ENCODE results near the gene PRUNE1. TPM values are rescaled to one million over a fixed set of nuclear protein-coding genes. Genes with fewer than 3 reads are reported as not detected.
A peak's percentile ranks its signal among the peaks of the same experiment; 100 is the strongest.

PRUNE1 gene
- total RNA-seq, 1 experiment from 2014 or later, result 30.7 TPM

DNA sequence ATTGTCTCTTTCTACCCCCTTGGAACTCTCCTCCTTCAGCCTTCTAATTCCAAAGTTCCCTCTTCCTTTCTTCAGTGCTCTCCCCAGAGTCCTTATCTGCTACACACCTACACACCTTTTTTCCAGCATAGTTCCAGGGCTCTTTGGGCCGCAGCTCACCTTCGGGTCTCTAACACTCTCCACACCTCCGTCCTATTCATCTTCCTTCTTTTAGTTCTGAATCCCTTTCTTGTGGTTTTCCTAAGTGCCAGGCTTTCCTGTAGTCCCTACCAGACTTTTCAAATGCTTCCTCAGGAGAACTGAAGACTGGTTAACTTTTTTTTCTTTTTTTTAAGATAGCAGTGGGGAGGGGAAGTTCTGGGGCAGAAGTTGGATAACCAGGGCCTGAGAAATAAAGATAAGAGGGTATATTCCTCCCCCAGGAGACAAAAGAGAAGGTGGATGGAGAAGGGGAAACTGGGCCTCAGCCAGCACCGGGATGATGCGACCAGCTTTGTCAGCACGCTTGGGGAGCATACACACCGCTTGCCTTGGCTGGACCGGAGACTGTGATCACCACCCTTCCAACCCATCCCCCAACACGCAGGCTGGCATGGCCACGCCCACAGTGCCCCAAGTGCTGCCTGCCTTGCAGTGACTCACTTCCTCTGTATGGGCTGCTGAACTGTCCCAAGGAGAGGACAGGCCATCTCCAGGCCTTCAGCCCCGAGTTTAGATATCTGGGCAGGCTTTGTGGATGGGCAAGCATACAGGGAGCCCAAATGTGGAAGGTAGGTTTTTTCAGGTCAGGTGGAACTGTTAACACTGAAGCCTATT lies 31.2 kb upstream of the PRUNE1 start:
- DNase-seq, result peak; percentile 86 to 93
- no peaks in the 10 kb centered on the region for H3K27me3 ChIP-seq (ENCODE audit: insufficient read depth, low read depth)
- peak overlapping the region; percentile 73 for H3K4me2 ChIP-seq
- TF ChIP-seq EZH2 (IDR thresholded peaks at IDR 0.05; ENCODE audit: low read depth), result no peak
- TF ChIP-seq, protein P1, sequence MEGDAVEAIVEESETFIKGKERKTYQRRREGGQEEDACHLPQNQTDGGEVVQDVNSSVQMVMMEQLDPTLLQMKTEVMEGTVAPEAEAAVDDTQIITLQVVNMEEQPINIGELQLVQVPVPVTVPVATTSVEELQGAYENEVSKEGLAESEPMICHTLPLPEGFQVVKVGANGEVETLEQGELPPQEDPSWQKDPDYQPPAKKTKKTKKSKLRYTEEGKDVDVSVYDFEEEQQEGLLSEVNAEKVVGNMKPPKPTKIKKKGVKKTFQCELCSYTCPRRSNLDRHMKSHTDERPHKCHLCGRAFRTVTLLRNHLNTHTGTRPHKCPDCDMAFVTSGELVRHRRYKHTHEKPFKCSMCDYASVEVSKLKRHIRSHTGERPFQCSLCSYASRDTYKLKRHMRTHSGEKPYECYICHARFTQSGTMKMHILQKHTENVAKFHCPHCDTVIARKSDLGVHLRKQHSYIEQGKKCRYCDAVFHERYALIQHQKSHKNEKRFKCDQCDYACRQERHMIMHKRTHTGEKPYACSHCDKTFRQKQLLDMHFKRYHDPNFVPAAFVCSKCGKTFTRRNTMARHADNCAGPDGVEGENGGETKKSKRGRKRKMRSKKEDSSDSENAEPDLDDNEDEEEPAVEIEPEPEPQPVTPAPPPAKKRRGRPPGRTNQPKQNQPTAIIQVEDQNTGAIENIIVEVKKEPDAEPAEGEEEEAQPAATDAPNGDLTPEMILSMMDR (conservative IDR thresholded peaks at IDR 0.05), result no peak
- CTCF ChIA-PET, result interaction anchor here (0.6 to 0.9 kb wide), 3 partner anchors 19 to 51 kb away, joined by 3 to 9 read pairs (median 5); partner anchors contain the start of gene SETDB1
- peaks cover 20% of the 10 kb centered on the region for H3K79me2 ChIP-seq (ENCODE audit: low read depth)
- POLR2A ChIA-PET (ENCODE audit: unreplicated experiment), result interaction anchor here (0.6 to 0.7 kb wide), 3 partner anchors 17 to 409 kb away, joined by 3 to 11 read pairs (median 6); no protein-coding TSS in a partner anchor
- peaks cover 82% of the 10 kb centered on the region for H3K4me1 ChIP-seq (replicated peaks; ENCODE audit: insufficient read depth)
- TSS peak; percentile 23 for BruUV-seq (replicated peaks)
- peak overlapping the region; percentile 35; the same call in 1 of the 2 replicates for H3K4me3 ChIP-seq
- no peaks in the 10 kb centered on the region for H3K36me3 ChIP-seq (ENCODE audit: low read depth)
- peak overlapping the region; percentile 71 for H3K27ac ChIP-seq
- H3K9me2 ChIP-seq (ENCODE audit: insufficient read depth), result no peaks in the 10 kb centered on the region
- H4K20me1 ChIP-seq (ENCODE audit: insufficient read depth), result 0 out of 2 replicates have a peak, but pooled peaks cover 8% of the 10 kb centered on the region
- intact Hi-C loops (cut with micrococcal nuclease; ENCODE audit: unreplicated experiment), result loop anchor here (2.0 to 10.0 kb wide), 5 partner anchors 82 to 722 kb away; partner anchors contain the start of genes ARNT, CA14, CDC42SE1 and ENSA
- no peaks in the 10 kb centered on the region for H3K9me3 ChIP-seq (ENCODE audit: insufficient read depth, low read depth)
- peaks cover 56% of the 10 kb centered on the region for H3F3A ChIP-seq (ENCODE audit: insufficient read depth, low read depth)
- H2AFZ ChIP-seq, result peak overlapping the region; percentile 36; the same call in 1 of the 2 replicates

DNA sequence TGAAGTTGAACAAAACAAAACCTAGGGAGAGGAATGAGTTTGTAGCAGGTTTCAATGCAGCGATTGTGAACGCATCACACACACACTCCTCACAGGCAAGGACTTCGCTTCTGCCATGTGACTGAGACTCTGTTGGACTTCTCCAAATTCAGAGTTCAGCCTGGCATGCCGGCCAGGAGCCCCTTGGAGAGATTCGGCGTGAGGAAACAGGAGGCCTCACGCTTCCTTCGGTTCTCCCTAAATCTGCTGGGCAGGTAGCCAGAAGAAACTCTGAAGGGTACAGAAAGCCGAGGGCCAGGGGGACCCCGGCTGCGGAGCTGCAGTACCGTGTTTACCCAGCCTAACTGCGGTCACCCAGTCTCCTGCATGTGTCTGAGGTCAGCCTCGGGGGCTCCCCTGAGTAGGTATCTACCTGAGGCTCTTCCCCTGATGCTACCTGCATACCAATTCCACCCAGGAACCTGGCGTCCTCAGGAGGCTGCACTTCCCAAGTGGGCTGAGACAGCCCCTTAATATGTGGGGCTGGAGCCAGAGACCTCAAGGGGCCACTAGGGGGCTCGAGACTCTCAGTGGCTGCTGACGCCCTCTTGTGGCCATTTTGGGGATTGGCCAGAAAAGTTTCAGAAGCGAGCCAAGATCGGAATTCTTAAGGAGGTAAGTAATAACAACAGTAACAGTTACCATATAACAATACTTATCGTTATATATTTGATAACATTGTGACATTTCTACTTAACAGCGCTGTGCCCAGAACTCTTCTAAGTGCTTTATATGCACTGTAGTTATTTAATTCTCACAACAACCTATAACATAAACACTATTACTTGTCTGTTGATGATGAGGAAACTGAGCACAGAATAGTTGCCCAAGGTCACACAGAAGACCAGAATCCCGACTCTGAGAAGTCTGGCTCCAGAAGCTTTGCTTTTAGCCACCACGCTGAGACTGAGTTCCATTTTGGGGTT lies 28.9 kb upstream of the PRUNE1 start:
- no TSS peak for BruUV-seq (replicated peaks)
- TF ChIP-seq, protein P1 (conservative IDR thresholded peaks at IDR 0.05), result peak; percentile 99
- TF ChIP-seq EZH2 (IDR thresholded peaks at IDR 0.05; ENCODE audit: low read depth), result no peak
- no peaks in the 10 kb centered on the region for H3K9me3 ChIP-seq (ENCODE audit: insufficient read depth, low read depth)
- peaks cover 74% of the 10 kb centered on the region for H3F3A ChIP-seq (ENCODE audit: insufficient read depth, low read depth)
- no peaks in the 10 kb centered on the region for H3K27me3 ChIP-seq (ENCODE audit: insufficient read depth, low read depth)
- peaks cover 14% of the 10 kb centered on the region; the same call in 1 of the 2 replicates for H3K79me2 ChIP-seq (ENCODE audit: low read depth)
- peak overlapping the region; percentile 78; the same call in 1 of the 2 replicates for H3K4me2 ChIP-seq
- H3K36me3 ChIP-seq (ENCODE audit: low read depth), result no peaks in the 10 kb centered on the region
- DNase-seq, result peak; percentile 72 to 84
- ChIA-PET CTCF (interaction anchor here (0.6 to 1.3 kb wide), 3 partner anchors 13 to 82 kb away, joined by 3 to 13 read pairs (median 4); no protein-coding TSS in a partner anchor), POLR2A (ENCODE audit: unreplicated experiment) (no interaction called here)
- no peaks in the 10 kb centered on the region for H3K9me2 ChIP-seq (ENCODE audit: insufficient read depth)
- H3K4me1 ChIP-seq (replicated peaks; ENCODE audit: insufficient read depth), result peaks cover 90% of the 10 kb centered on the region
- no peak overlapping the region for H2AFZ ChIP-seq
- no peaks in the 10 kb centered on the region for H4K20me1 ChIP-seq (ENCODE audit: insufficient read depth)
- no peak overlapping the region for H3K4me3 ChIP-seq
- intact Hi-C loops (cut with micrococcal nuclease; ENCODE audit: unreplicated experiment), result loop anchor here (1.0 to 10.0 kb wide), 6 partner anchors 16 to 725 kb away; partner anchors contain the start of genes ARNT, CA14, ENSA and SETDB1
- H3K27ac ChIP-seq, result peak overlapping the region; percentile 77; the same call in 1 of the 2 replicates
